PC-9 (cell line): ENCODE measurements around the gene SORBS2.

Experiments
- CTCF ChIP-seq: fragments of 200-600 bp; sonication (generic); conservative IDR thresholded peaks from 2 replicates; pipeline ENCODE4 v1.6.1; 2017; ENCODE audit warnings: mixed run types, antibody characterized with exemption, mild to moderate bottlenecking, moderate library complexity
- EZH2 ChIP-seq: fragments of 200-600 bp; sonication (generic); IDR thresholded peaks from 2 replicates; pipeline ENCODE4 v1.8.0; 2017; ENCODE audit warnings: antibody characterized with exemption, low read depth

DNA sequence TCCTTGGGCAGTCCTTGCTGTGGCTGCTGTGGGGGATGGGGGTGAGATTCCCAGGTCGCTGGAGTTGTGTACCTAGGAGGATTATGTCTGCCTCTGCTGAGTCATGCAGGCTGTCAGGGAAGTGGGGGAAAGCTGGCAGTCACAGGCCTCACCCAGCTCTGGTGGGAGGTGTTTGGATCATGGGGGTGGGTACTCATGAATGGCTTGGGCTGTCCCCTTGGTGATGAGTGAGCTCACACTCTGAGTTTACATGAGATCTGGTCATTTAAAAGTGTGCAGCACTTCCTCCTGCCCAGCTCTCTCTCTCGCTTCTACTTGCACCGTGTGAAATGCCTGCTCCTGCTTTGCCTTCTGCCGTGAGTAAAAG, 252.1 kb downstream of the SORBS2 start:
- no peak for TF ChIP-seq CTCF
- TF ChIP-seq EZH2, result no peak
